PC-9 (cell line): ENCODE data around the gene PEA15. TPM values are rescaled to one million over a fixed set of nuclear protein-coding genes. Genes with fewer than 3 reads are reported as not detected.

ENCODE experiments used
- BruUV-seq: library from RNA; stranded (reverse); fragments of 400-500 nt; replicated peaks from 2 replicates; lab custom pipeline; 2021; lab: Mats Ljungman, UMichigan
- CTCF ChIA-PET: fragments of 300-600 bp; sonication (Branson Sonifier 250); formaldehyde crosslinking; loops from one replicate; lab custom pipeline; 2022; ENCODE audit warnings: antibody characterized with exemption; lab: Charles Lee
- POLR2A ChIA-PET: fragments of 300-600 bp; sonication (Branson Sonifier 250); formaldehyde crosslinking; loops from one replicate; lab custom pipeline; 2022; ENCODE audit warnings: antibody characterized with exemption; ENCODE audit not compliant: unreplicated experiment; lab: Charles Lee
- DNase-seq, 2 experiments: peaks; one replicate each; pipeline versions ENCODE4 v3.0.0 to v3.0.0-alpha.2; 2015 to 2022; ENCODE audit warnings: mixed read lengths in 1 of 2
- H2AFZ ChIP-seq: fragments of 200-600 bp; sonication (generic); 2 replicates; pipeline ENCODE4 v1.8.1; 2017; ENCODE audit warnings: antibody characterized with exemption
- H3F3A ChIP-seq: fragments of 200-600 bp; sonication (generic); 2 replicates; pipeline ENCODE4 v1.8.1; 2017; ENCODE audit warnings: antibody characterized with exemption, mild to moderate bottlenecking, low read depth; ENCODE audit not compliant: insufficient read depth
- H3K27ac ChIP-seq: fragments of 200-600 bp; sonication (generic); 2 replicates; pipeline ENCODE4 v1.6.1; 2016; ENCODE audit warnings: mixed run types
- H3K27me3 ChIP-seq: fragments of 200-600 bp; sonication (generic); 2 replicates; pipeline ENCODE4 v1.6.1; 2016; ENCODE audit warnings: low read depth, mixed run types; ENCODE audit not compliant: insufficient read depth
- H3K36me3 ChIP-seq: fragments of 200-600 bp; sonication (generic); 2 replicates; pipeline ENCODE4 v1.6.1; 2016; ENCODE audit warnings: low read depth, mixed run types
- H3K4me1 ChIP-seq: fragments of 200-600 bp; sonication (generic); replicated peaks from 2 replicates; pipeline ENCODE4 v1.6.1; 2016; ENCODE audit warnings: mixed run types; ENCODE audit not compliant: insufficient read depth
- H3K4me2 ChIP-seq: fragments of 200-600 bp; sonication (generic); 2 replicates; pipeline ENCODE4 v1.6.1; 2017; ENCODE audit warnings: mixed run types
- H3K4me3 ChIP-seq: fragments of 200-600 bp; sonication (generic); 2 replicates; pipeline ENCODE4 v1.6.1; 2016; ENCODE audit warnings: mixed run types
- H3K79me2 ChIP-seq: fragments of 200-600 bp; sonication (generic); 2 replicates; pipeline ENCODE4 v1.6.1; 2017; ENCODE audit warnings: low read depth, mixed run types
- H3K9me2 ChIP-seq: fragments of 200-600 bp; sonication (generic); 2 replicates; pipeline ENCODE4 v1.8.1; 2017; ENCODE audit warnings: mild to moderate bottlenecking; ENCODE audit not compliant: insufficient read depth
- H3K9me3 ChIP-seq: fragments of 200-600 bp; sonication (generic); 2 replicates; pipeline ENCODE4 v1.8.1; 2016; ENCODE audit warnings: low read depth; ENCODE audit not compliant: insufficient read depth
- H4K20me1 ChIP-seq: fragments of 200-600 bp; sonication (generic); 2 replicates; pipeline ENCODE4 v1.8.1; 2017; ENCODE audit not compliant: insufficient read depth
- CTCF ChIP-seq: fragments of 200-600 bp; sonication (generic); conservative IDR thresholded peaks from 2 replicates; pipeline ENCODE4 v1.6.1; 2017; ENCODE audit warnings: mixed run types, antibody characterized with exemption, mild to moderate bottlenecking, moderate library complexity
- EZH2 ChIP-seq: fragments of 200-600 bp; sonication (generic); IDR thresholded peaks from 2 replicates; pipeline ENCODE4 v1.8.0; 2017; ENCODE audit warnings: antibody characterized with exemption, low read depth
- intact Hi-C: fragments of 100-400 bp; cut with micrococcal nuclease; formaldehyde crosslinking; loops from one replicate; pipeline ENCODE4 v1.10.0; 2022; ENCODE audit not compliant: unreplicated experiment
- total RNA-seq: library from RNA; stranded (reverse); gene quantifications from 2 replicates; pipeline ENCODE4 v1.2.3, GENCODE V29; 2021

The PEA15 gene
- total RNA-seq, 1 experiment from 2014 or later = 139 TPM

GRCh38 chr1:160236806-160237205 is 31.6 kb downstream of the PEA15 start:
- Histone ChIP-seq H3K27me3 (no peaks in the 10 kb centered on the region), H3K36me3 (peaks cover 31% of the 10 kb centered on the region), H4K20me1 (peaks cover 17% of the 10 kb centered on the region), H3K79me2 (no peaks in the 10 kb centered on the region), H3K4me3 (no peak overlapping the region), H3K9me3 (no peaks in the 10 kb centered on the region), H3K4me1 (no peaks in the 10 kb centered on the region), H3F3A (no peaks in the 10 kb centered on the region; the same call in 1 of the 2 replicates), H3K27ac (no peak overlapping the region), H2AFZ (no peak overlapping the region), H3K9me2 (no peaks in the 10 kb centered on the region), H3K4me2 (no peak overlapping the region)
- TF ChIP-seq CTCF (no peak), EZH2 (no peak)
- DNase-seq = no peak
- BruUV-seq = no TSS peak
- POLR2A ChIA-PET = no interaction called here
- CTCF ChIA-PET = no interaction called here
- intact Hi-C loops = no loop called here

GRCh38 chr1:160237558-160237957 is 32.4 kb downstream of the PEA15 start:
- Histone ChIP-seq H3K9me2 (no peaks in the 10 kb centered on the region), H2AFZ (no peak overlapping the region), H3K9me3 (no peaks in the 10 kb centered on the region), H3K36me3 (peaks cover 31% of the 10 kb centered on the region), H3K27ac (no peak overlapping the region), H3K4me1 (no peaks in the 10 kb centered on the region), H3K79me2 (no peaks in the 10 kb centered on the region), H3F3A (no peaks in the 10 kb centered on the region; the same call in 1 of the 2 replicates), H3K4me2 (no peak overlapping the region), H3K27me3 (no peaks in the 10 kb centered on the region), H4K20me1 (peaks cover 18% of the 10 kb centered on the region), H3K4me3 (no peak overlapping the region)
- ChIA-PET CTCF (no interaction called here), POLR2A (no interaction called here)
- intact Hi-C loops = no loop called here
- no peak for DNase-seq
- TF ChIP-seq EZH2 (no peak), CTCF (no peak)
- no TSS peak for BruUV-seq

- BruUV-seq = no TSS peak
- ChIA-PET CTCF (no interaction called here), POLR2A (no interaction called here)
These were observed 33.2 kb downstream of the PEA15 start for GRCh38 chr1:160238408-160238807.

More at GRCh38 chr1:160238408-160238807, 33.2 kb downstream of the PEA15 start:
- H3K4me3 ChIP-seq = no peak overlapping the region
- no peaks in the 10 kb centered on the region for H3K9me3 ChIP-seq
- no peaks in the 10 kb centered on the region; the same call in 1 of the 2 replicates for H3F3A ChIP-seq
- H3K9me2 ChIP-seq = no peaks in the 10 kb centered on the region
- no peaks in the 10 kb centered on the region for H3K27me3 ChIP-seq
- intact Hi-C loops = no loop called here
- H3K79me2 ChIP-seq = 0 out of 2 replicates have a peak, but pooled peaks cover 7% of the 10 kb centered on the region
- no peak overlapping the region for H3K27ac ChIP-seq
- peaks cover 13% of the 10 kb centered on the region for H4K20me1 ChIP-seq
- no peaks in the 10 kb centered on the region for H3K4me1 ChIP-seq
- no peak overlapping the region for H2AFZ ChIP-seq
- H3K4me2 ChIP-seq = no peak overlapping the region
- peaks cover 24% of the 10 kb centered on the region for H3K36me3 ChIP-seq
- no peak for TF ChIP-seq CTCF
- no peak for TF ChIP-seq EZH2
- DNase-seq = no peak
